Measurements from ENCODE around the gene ANKS1B.

The ANKS1B gene

DNA sequence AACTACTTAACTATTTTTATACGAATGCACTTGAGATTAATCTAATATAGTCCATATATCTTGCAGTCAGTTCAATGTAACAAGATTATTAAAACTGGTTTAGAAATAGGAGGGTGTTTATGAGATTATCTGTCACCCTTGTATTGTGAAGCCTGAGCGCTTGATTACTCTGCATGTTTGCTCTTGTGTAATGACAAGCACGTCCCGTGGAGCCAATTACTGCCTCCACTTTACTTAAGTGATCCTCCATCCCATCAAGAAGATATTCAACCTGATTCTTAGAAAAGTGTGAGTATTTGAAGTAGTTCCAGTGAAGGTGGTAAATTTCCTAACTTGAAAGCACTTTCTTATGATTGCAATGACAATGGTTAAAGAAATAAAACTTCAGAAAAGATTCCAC lies 752.4 kb downstream of the ANKS1B start:
- TF ChIP-seq TCF12 (IDR thresholded peaks at IDR 0.05; ENCODE audit: low read depth) (no peak), CREB1 (IDR thresholded peaks at IDR 0.05; ENCODE audit: low read depth) (no peak), ZBTB7A (IDR thresholded peaks at IDR 0.05; ENCODE audit: low read depth) (no peak), REST (IDR thresholded peaks at IDR 0.05; ENCODE audit: low read depth) (no peak), FOXM1 (IDR thresholded peaks at IDR 0.05; ENCODE audit: borderline replicate concordance, low read depth) (no peak), TEAD4 (IDR thresholded peaks at IDR 0.05) (no peak), CEBPB (IDR thresholded peaks at IDR 0.05) (no peak), TAF1 (IDR thresholded peaks at IDR 0.05; ENCODE audit: low read depth) (no peak), RAD21 (IDR thresholded peaks at IDR 0.05; ENCODE audit: low read depth) (no peak), EP300 (IDR thresholded peaks at IDR 0.05; ENCODE audit: borderline replicate concordance) (no peak), YY1 (IDR thresholded peaks at IDR 0.05; ENCODE audit: low read depth) (no peak), NFIC (IDR thresholded peaks at IDR 0.05) (no peak), EGR1 (IDR thresholded peaks at IDR 0.05) (no peak)
- TF ChIP-seq, protein P1, sequence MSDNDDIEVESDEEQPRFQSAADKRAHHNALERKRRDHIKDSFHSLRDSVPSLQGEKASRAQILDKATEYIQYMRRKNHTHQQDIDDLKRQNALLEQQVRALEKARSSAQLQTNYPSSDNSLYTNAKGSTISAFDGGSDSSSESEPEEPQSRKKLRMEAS (IDR thresholded peaks at IDR 0.05), result no peak
- TF ChIP-seq, protein P2, sequence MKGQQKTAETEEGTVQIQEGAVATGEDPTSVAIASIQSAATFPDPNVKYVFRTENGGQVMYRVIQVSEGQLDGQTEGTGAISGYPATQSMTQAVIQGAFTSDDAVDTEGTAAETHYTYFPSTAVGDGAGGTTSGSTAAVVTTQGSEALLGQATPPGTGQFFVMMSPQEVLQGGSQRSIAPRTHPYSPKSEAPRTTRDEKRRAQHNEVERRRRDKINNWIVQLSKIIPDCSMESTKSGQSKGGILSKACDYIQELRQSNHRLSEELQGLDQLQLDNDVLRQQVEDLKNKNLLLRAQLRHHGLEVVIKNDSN (IDR thresholded peaks at IDR 0.05), result no peak

- TF ChIP-seq CREB1 (IDR thresholded peaks at IDR 0.05; ENCODE audit: low read depth) (no peak), YY1 (IDR thresholded peaks at IDR 0.05; ENCODE audit: low read depth) (no peak), NFIC (IDR thresholded peaks at IDR 0.05) (no peak), TEAD4 (IDR thresholded peaks at IDR 0.05) (no peak), CEBPB (IDR thresholded peaks at IDR 0.05) (no peak), ZBTB7A (IDR thresholded peaks at IDR 0.05; ENCODE audit: low read depth) (no peak), TCF12 (IDR thresholded peaks at IDR 0.05; ENCODE audit: low read depth) (no peak), EP300 (IDR thresholded peaks at IDR 0.05; ENCODE audit: borderline replicate concordance) (no peak), TAF1 (IDR thresholded peaks at IDR 0.05; ENCODE audit: low read depth) (no peak)
These were observed 753.7 kb downstream of the ANKS1B start for GRCh38 chr12:99231031-99231430.

DNA sequence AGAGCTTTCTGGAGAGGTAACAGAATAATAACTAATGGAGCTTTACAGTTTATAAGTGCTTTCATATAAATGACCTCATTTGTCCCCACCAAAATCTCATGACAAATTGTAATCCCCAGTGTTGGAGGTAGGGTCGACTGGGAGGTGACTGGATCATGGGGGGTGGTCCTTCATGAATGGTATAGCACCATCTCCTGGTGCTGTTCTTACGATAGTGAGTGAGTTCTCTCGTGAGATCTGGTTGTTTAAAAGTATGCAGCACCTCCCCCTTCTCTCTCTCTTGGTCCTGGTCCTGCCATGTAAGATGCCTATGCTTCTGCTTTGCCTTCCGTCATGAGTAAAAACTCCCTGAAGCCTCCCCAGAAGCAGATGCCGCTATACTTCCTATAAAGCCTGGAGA lies 760.5 kb downstream of the ANKS1B start:
- TF ChIP-seq EP300 (IDR thresholded peaks at IDR 0.05; ENCODE audit: borderline replicate concordance), result no peak
- TF ChIP-seq TCF12 (IDR thresholded peaks at IDR 0.05; ENCODE audit: low read depth), result no peak

DNA sequence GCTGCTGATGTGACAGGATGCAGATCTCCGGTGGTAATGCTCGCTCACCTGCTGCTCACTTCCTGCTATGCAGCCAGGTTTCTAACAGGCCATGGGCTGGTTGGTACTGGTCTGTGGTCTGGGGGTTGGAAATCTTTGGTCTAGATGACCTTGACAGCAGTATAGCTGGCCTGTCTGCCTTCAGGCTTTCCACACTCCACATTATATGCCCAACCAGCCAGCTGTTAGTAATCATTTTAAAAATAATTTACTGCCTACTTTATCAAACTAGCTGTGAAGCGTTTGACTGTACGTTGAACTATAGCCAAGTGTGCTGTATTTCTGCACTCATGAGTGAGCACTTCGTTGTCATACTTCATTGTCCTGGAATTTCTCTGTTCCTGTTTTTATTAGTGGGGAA lies 761.2 kb downstream of the ANKS1B start:
- TF ChIP-seq EGR1 (IDR thresholded peaks at IDR 0.05) (no peak), NFIC (IDR thresholded peaks at IDR 0.05) (no peak), ZBTB7A (IDR thresholded peaks at IDR 0.05; ENCODE audit: low read depth) (no peak), CREB1 (IDR thresholded peaks at IDR 0.05; ENCODE audit: low read depth) (no peak), TAF1 (IDR thresholded peaks at IDR 0.05; ENCODE audit: low read depth) (no peak), YY1 (IDR thresholded peaks at IDR 0.05; ENCODE audit: low read depth) (no peak), FOXM1 (IDR thresholded peaks at IDR 0.05; ENCODE audit: borderline replicate concordance, low read depth) (no peak), RAD21 (IDR thresholded peaks at IDR 0.05; ENCODE audit: low read depth) (no peak)
- TF ChIP-seq, protein P2 (IDR thresholded peaks at IDR 0.05), result no peak

- TF ChIP-seq CEBPB (IDR thresholded peaks at IDR 0.05), result no peak
- TF ChIP-seq EP300 (IDR thresholded peaks at IDR 0.05; ENCODE audit: borderline replicate concordance), result no peak
- TF ChIP-seq, protein P2 (IDR thresholded peaks at IDR 0.05), result no peak
- TF ChIP-seq CREB1 (IDR thresholded peaks at IDR 0.05; ENCODE audit: low read depth), result no peak
- TF ChIP-seq, protein P1 (IDR thresholded peaks at IDR 0.05), result no peak
- no peak for TF ChIP-seq REST (IDR thresholded peaks at IDR 0.05; ENCODE audit: low read depth)
- no peak for TF ChIP-seq FOXM1 (IDR thresholded peaks at IDR 0.05; ENCODE audit: borderline replicate concordance, low read depth)
- no peak for TF ChIP-seq TCF12 (IDR thresholded peaks at IDR 0.05; ENCODE audit: low read depth)
- TF ChIP-seq RAD21 (IDR thresholded peaks at IDR 0.05; ENCODE audit: low read depth), result no peak
- no peak for TF ChIP-seq TAF1 (IDR thresholded peaks at IDR 0.05; ENCODE audit: low read depth)
- no peak for TF ChIP-seq ZBTB7A (IDR thresholded peaks at IDR 0.05; ENCODE audit: low read depth)
- no peak for TF ChIP-seq NFIC (IDR thresholded peaks at IDR 0.05)
- TF ChIP-seq YY1 (IDR thresholded peaks at IDR 0.05; ENCODE audit: low read depth), result no peak
- no peak for TF ChIP-seq EGR1 (IDR thresholded peaks at IDR 0.05)
- no peak for TF ChIP-seq TEAD4 (IDR thresholded peaks at IDR 0.05)
These were observed 771.7 kb downstream of the ANKS1B start for GRCh38 chr12:99213047-99213446.

DNA sequence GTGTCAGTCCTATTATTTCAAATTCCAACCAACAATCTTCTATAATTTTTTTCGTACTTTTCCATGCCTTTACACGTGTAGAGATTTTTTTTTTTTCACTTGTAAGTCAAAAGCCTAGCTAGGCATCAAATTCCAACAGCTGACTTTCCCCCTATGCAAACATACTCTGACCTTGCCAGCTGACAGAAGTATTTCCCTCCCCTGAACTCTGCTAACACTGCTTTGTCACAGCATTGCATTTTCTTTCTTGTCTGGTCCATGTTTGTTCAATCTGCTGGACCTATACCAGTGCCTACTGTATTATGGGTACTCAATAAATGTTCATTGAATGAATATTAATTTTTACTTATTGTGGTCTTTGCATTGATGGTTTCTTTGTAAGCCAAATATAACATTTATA lies 772.5 kb downstream of the ANKS1B start:
- no peak for TF ChIP-seq FOXM1 (IDR thresholded peaks at IDR 0.05; ENCODE audit: borderline replicate concordance, low read depth)
- no peak for TF ChIP-seq TEAD4 (IDR thresholded peaks at IDR 0.05)
- no peak for TF ChIP-seq ZBTB7A (IDR thresholded peaks at IDR 0.05; ENCODE audit: low read depth)
- TF ChIP-seq REST (IDR thresholded peaks at IDR 0.05; ENCODE audit: low read depth), result no peak
- no peak for TF ChIP-seq EGR1 (IDR thresholded peaks at IDR 0.05)
- TF ChIP-seq, protein P1 (IDR thresholded peaks at IDR 0.05), result no peak
- no peak for TF ChIP-seq CEBPB (IDR thresholded peaks at IDR 0.05)
- TF ChIP-seq RAD21 (IDR thresholded peaks at IDR 0.05; ENCODE audit: low read depth), result no peak
- TF ChIP-seq TAF1 (IDR thresholded peaks at IDR 0.05; ENCODE audit: low read depth), result no peak
- TF ChIP-seq TCF12 (IDR thresholded peaks at IDR 0.05; ENCODE audit: low read depth), result no peak
- TF ChIP-seq EP300 (IDR thresholded peaks at IDR 0.05; ENCODE audit: borderline replicate concordance), result no peak
- TF ChIP-seq CREB1 (IDR thresholded peaks at IDR 0.05; ENCODE audit: low read depth), result no peak
- TF ChIP-seq NFIC (IDR thresholded peaks at IDR 0.05), result no peak
- no peak for TF ChIP-seq YY1 (IDR thresholded peaks at IDR 0.05; ENCODE audit: low read depth)
- TF ChIP-seq, protein P2 (IDR thresholded peaks at IDR 0.05), result no peak
